ENCODE measurements around the gene GCLM.
A peak's percentile ranks its signal among the peaks of the same experiment; 100 is the strongest.
"Not testable (repeated sequence)": the region's sequence is repeated elsewhere in the genome, so short reads cannot be mapped to it uniquely, and the experiment has no call there.

The GCLM gene

GRCh38 chr1:93877529-93877928, 31.7 kb downstream of the GCLM start:
- no peak for TF ChIP-seq CTCF (IDR thresholded peaks at IDR 0.05; ENCODE audit: control insufficient read depth, insufficient read depth, low read depth, low read length, missing control alignments)
- H3K4me3 ChIP-seq (ENCODE audit: control insufficient read depth, low read depth, low read length): no peak overlapping the region
- no peak for DNase-seq (ENCODE audit: low read depth)

DNA sequence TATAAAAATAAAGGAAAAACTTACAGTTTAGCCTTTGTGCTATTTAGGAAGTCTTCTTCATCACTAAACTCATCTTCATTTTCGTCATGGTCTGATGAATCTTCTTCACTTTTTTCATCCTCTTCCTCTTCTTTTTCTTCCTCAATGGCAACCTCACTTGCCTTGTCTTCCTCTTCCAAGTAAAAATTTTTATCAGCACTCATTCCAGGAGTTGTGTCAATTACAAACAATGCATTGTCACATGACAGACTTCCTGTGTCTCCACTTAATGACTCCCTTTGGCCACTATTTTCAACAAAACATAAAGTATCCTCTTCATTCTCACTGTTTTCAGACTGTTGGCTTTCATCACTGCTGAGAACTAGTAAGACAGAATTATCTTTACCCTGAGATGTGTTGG, 33.0 kb downstream of the GCLM start:
- no peak for TF ChIP-seq CTCF (IDR thresholded peaks at IDR 0.05; ENCODE audit: control insufficient read depth, insufficient read depth, low read depth, low read length, missing control alignments)
- no peak for DNase-seq (ENCODE audit: low read depth)
- no peak overlapping the region for H3K4me3 ChIP-seq (ENCODE audit: control insufficient read depth, low read depth, low read length)

GRCh38 chr1:93874025-93874651, 35.1 kb downstream of the GCLM start:
- H3K4me3 ChIP-seq (ENCODE audit: control insufficient read depth, low read depth, low read length): no peak overlapping the region
- DNase-seq (ENCODE audit: low read depth): peak; percentile 3
- peak; percentile 65 for TF ChIP-seq CTCF (IDR thresholded peaks at IDR 0.05; ENCODE audit: control insufficient read depth, insufficient read depth, low read depth, low read length, missing control alignments)

- H3K4me3 ChIP-seq (ENCODE audit: control insufficient read depth, low read depth, low read length): no peak overlapping the region
- no peak for TF ChIP-seq CTCF (IDR thresholded peaks at IDR 0.05; ENCODE audit: control insufficient read depth, insufficient read depth, low read depth, low read length, missing control alignments)
- no peak for DNase-seq (ENCODE audit: low read depth)
Observed at GRCh38 chr1:93871366-93871765, 37.9 kb downstream of the GCLM start.

DNA sequence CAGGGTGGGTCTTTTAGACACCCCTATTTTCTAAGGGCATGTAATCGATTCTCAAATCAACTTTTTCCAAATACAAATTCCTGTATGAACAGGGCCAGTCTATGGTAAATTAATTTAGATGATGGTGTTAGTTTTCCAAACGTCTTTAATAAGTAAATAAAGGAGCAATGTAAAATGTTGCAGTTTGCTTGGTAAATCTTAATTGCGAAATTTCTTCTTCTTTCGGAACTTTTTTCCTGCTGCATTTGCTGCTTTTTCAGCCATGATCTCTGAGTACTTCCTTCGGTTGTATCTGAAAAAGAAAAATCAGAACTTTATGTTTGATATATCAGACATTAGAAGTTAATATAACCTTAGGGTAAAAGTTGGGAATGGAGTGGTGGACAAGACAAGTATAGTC, 39.6 kb downstream of the GCLM start:
- H3K4me3 ChIP-seq (ENCODE audit: control insufficient read depth, low read depth, low read length): no peak overlapping the region
- no peak for DNase-seq (ENCODE audit: low read depth)
- no peak for TF ChIP-seq CTCF (IDR thresholded peaks at IDR 0.05; ENCODE audit: control insufficient read depth, insufficient read depth, low read depth, low read length, missing control alignments)

DNA sequence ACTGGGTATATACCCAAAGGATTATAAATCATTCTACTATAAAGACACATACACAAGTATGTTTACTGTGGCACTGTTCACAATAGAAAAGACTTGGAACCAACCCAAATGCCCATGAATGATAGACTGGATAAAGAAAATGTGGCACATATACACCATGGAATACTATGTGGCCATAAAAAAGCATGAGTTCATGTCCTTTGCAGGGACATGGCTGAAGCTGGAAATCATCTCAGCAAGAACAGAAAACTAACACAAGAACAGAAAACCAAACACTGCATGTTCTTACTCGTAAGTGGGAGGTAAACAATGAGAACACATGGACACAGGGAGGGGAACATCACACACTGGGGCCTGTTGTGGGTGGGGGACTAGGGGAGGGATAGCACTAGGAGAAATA, 40.7 kb downstream of the GCLM start:
- not testable (repeated sequence) for DNase-seq (ENCODE audit: low read depth); H3K4me3 ChIP-seq (ENCODE audit: control insufficient read depth, low read depth, low read length)

DNA sequence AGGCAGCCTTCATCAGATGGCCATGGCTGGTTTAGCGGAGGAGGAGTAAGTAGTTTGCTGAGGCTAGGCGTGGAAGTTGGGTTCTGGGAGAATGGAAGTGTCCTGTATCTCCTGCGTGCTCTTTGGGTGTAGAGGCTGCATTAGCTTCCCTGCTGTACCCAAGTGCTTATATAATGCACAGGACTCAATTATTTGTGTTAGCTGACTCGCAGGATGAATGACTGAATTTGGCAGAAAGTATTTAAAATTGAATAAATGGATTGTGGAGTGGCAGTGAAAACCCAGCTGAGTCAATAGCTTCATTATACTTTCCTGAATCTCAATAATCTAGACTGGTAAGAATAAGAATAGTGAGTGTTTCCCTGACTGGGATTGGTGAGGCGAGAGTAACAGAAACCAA, 44.0 kb downstream of the GCLM start:
- H3K4me3 ChIP-seq (ENCODE audit: control insufficient read depth, low read depth, low read length): no peak overlapping the region
- DNase-seq (ENCODE audit: low read depth): no peak
- no peak for TF ChIP-seq CTCF (IDR thresholded peaks at IDR 0.05; ENCODE audit: control insufficient read depth, insufficient read depth, low read depth, low read length, missing control alignments)

Measured in AG09309 (cell line).